ENCODE measurements around the gene SPRY4.

DNA sequence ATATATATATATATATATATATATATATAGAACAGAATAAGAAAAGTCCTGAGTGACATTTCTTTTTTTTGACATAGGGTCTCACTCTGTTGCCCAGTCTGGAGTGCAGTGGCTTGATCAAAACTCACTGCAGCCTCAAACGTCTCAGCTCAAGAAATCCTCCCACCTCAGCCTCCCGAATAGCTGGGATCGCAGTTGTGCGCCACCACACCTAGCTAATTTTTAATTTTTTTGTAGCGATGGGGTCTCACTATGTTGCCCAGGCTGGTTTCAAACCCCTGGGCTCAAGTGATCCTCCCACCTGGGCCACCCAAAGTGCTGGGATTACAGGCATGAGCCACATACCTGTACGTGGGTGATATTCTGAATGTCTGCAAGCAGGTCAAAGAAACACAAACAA is 48.3 kb downstream of the SPRY4 start:
- TF ChIP-seq POLR2A (IDR thresholded peaks at IDR 0.05; ENCODE audit: low read length), result no peak
- no peak for TF ChIP-seq GATA1 (IDR thresholded peaks at IDR 0.05; ENCODE audit: low read depth, low read length)
